Vagina (tissue), 2 donors: ENCODE data around the gene SLC5A1.

Source experiments
- CTCF ChIP-seq, 3 experiments: fragments of 450-650 bp in 2 of 3; fragments of 200-600 bp in 1 of 3; sonication (generic) in 1 of 3; IDR thresholded peaks; one replicate each; pipeline ENCODE4 v1.5.1; 2017 to 2019; ENCODE audit warnings: antibody characterized with exemption in 3 of 3, mild to moderate bottlenecking in 2 of 3, moderate library complexity in 2 of 3
- POLR2A ChIP-seq, 2 donors: fragments of 450-650 bp; IDR thresholded peaks; one replicate each; pipeline ENCODE4 v1.6.1; 2017; ENCODE audit warnings: antibody characterized with exemption in 2 of 2, mild to moderate bottlenecking in 2 of 2, moderate library complexity in 2 of 2

GRCh38 chr22:32067613-32068012 lies 24.6 kb downstream of the SLC5A1 start:
- TF ChIP-seq CTCF (IDR thresholded peaks at IDR 0.05) (no peak), POLR2A (IDR thresholded peaks at IDR 0.05) (no peak)
